MM.1S (cell line): Measurements from ENCODE around the gene GP5.

Source experiments
- DNase-seq: peaks from one replicate; pipeline ENCODE4 v3.0.0-alpha.2; 2015
- H2AFZ ChIP-seq: fragments of 300-600 bp; sonication (generic); 2 replicates; pipeline ENCODE4 v1.6.0; 2016; ENCODE audit warnings: antibody characterized with exemption, low read length
- H3F3A ChIP-seq: fragments of 300-600 bp; sonication (generic); 2 replicates; pipeline ENCODE4 v1.6.1; 2016; ENCODE audit warnings: mild to moderate bottlenecking, antibody characterized with exemption, low read length, moderate library complexity, mixed read lengths; ENCODE audit not compliant: insufficient read depth
- H3K27ac ChIP-seq: fragments of 300-600 bp; sonication (generic); 2 replicates; pipeline ENCODE4 v1.5.1; 2016; ENCODE audit warnings: mild to moderate bottlenecking, low read length
- H3K27me3 ChIP-seq: fragments of 300-600 bp; sonication (generic); replicated peaks from 2 replicates; pipeline ENCODE4 v1.6.0; 2016; ENCODE audit warnings: low read length; ENCODE audit not compliant: insufficient read depth
- H3K36me3 ChIP-seq: fragments of 300-600 bp; sonication (generic); replicated peaks from 2 replicates; pipeline ENCODE4 v1.6.1; 2016; ENCODE audit warnings: mild to moderate bottlenecking, low read length, mixed read lengths; ENCODE audit not compliant: insufficient read depth
- H3K4me1 ChIP-seq: fragments of 300-600 bp; sonication (generic); 2 replicates; pipeline ENCODE4 v1.6.1; 2016; ENCODE audit warnings: low read length, mixed read lengths
- H3K4me2 ChIP-seq: fragments of 300-600 bp; sonication (generic); 2 replicates; pipeline ENCODE4 v1.6.0; 2016; ENCODE audit warnings: low read depth, low read length
- H3K4me3 ChIP-seq: fragments of 300-600 bp; sonication (generic); 2 replicates; pipeline ENCODE4 v1.5.1; 2016; ENCODE audit warnings: low read length, mixed read lengths
- H3K79me2 ChIP-seq: fragments of 300-600 bp; sonication (generic); 2 replicates; pipeline ENCODE4 v1.6.1; 2016; ENCODE audit warnings: mixed run types, low read length, mixed read lengths
- H3K9ac ChIP-seq: fragments of 300-600 bp; sonication (generic); 2 replicates; pipeline ENCODE4 v1.6.1; 2016; ENCODE audit warnings: low read length, mixed read lengths
- H3K9me2 ChIP-seq: fragments of 300-600 bp; sonication (generic); replicated peaks from 2 replicates; pipeline ENCODE4 v1.6.1; 2016; ENCODE audit warnings: mild to moderate bottlenecking, low read length, mixed read lengths; ENCODE audit not compliant: insufficient read depth
- H3K9me3 ChIP-seq: fragments of 300-600 bp; sonication (generic); replicated peaks from 2 replicates; pipeline ENCODE4 v1.6.1; 2016; ENCODE audit warnings: mild to moderate bottlenecking, low read length, mixed read lengths; ENCODE audit not compliant: insufficient read depth
- H4K20me1 ChIP-seq: fragments of 300-600 bp; sonication (generic); 2 replicates; pipeline ENCODE4 v1.6.1; 2016; ENCODE audit warnings: mild to moderate bottlenecking, low read length, moderate library complexity, mixed read lengths; ENCODE audit not compliant: insufficient read depth
- EZH2 ChIP-seq: fragments of 300-600 bp; sonication (generic); optimal IDR thresholded peaks from 2 replicates; pipeline ENCODE3; 2017; ENCODE audit warnings: low read depth, mild to moderate bottlenecking, antibody characterized with exemption, low read length, mixed read lengths
- EZH2phosphoT487 ChIP-seq: fragments of 300-600 bp; sonication (generic); IDR thresholded peaks from 2 replicates; pipeline ENCODE4 v1.6.1; 2018; ENCODE audit warnings: antibody characterized with exemption, low read length
- TF ChIP-seq, protein P1 (sequence below): fragments of 300-600 bp; sonication (generic); IDR thresholded peaks from 2 replicates; pipeline ENCODE4 v1.5.1; 2016; ENCODE audit warnings: antibody characterized with exemption, low read length, mixed read lengths

GP5 gene, protein sequence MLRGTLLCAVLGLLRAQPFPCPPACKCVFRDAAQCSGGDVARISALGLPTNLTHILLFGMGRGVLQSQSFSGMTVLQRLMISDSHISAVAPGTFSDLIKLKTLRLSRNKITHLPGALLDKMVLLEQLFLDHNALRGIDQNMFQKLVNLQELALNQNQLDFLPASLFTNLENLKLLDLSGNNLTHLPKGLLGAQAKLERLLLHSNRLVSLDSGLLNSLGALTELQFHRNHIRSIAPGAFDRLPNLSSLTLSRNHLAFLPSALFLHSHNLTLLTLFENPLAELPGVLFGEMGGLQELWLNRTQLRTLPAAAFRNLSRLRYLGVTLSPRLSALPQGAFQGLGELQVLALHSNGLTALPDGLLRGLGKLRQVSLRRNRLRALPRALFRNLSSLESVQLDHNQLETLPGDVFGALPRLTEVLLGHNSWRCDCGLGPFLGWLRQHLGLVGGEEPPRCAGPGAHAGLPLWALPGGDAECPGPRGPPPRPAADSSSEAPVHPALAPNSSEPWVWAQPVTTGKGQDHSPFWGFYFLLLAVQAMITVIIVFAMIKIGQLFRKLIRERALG

DNA sequence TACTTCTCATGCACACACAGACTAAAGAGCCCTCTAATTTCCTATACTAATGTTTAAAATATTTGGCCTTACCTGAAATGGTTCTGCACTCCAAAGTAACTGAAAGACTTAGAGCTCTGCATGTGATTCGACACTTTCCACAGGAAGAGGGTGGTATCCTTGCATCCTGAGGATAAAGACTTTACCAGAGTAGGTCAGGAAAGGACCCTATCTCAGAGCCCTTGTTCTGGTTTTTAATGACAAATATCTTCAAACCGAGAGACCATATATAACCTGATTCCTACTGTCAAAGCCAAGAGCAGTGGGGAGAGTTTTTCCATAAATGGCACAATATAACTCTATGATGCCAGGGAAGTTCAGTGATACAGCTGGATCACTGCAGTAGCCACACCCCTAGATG, at the start of gene GP5:
GP5 (minus strand) TSS at position 101 of the 400 bp plus-strand sequence. CDS start 984 bp downstream, outside the sequence.
- DNase-seq, result no peak
- peak within 1 kb of the TSS; percentile 19 for H3K4me3 ChIP-seq
- TF ChIP-seq EZH2, result no peak
- TF ChIP-seq, protein P1, sequence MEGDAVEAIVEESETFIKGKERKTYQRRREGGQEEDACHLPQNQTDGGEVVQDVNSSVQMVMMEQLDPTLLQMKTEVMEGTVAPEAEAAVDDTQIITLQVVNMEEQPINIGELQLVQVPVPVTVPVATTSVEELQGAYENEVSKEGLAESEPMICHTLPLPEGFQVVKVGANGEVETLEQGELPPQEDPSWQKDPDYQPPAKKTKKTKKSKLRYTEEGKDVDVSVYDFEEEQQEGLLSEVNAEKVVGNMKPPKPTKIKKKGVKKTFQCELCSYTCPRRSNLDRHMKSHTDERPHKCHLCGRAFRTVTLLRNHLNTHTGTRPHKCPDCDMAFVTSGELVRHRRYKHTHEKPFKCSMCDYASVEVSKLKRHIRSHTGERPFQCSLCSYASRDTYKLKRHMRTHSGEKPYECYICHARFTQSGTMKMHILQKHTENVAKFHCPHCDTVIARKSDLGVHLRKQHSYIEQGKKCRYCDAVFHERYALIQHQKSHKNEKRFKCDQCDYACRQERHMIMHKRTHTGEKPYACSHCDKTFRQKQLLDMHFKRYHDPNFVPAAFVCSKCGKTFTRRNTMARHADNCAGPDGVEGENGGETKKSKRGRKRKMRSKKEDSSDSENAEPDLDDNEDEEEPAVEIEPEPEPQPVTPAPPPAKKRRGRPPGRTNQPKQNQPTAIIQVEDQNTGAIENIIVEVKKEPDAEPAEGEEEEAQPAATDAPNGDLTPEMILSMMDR, result no peak
- no peak for TF ChIP-seq EZH2phosphoT487

DNA sequence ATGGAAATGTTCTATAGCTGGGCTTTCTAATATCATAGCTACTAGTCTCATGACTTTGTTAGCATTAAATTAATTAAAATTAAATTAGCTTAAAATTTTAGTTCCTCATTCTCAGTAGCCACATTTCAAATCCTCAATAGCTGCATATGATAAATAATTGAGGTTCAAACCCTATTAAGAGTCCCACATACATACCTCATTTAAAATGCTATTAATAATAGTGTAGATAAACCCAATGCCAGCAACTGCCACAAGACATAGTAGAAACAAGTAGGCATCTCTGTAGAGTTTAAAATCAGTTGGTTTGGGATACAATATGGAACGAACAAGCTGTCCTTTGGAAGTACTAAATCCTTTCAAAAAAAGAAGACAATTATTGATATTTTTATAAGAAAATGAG, 48.6 kb upstream of the GP5 start:
- Histone ChIP-seq H2AFZ (no peak overlapping the region), H3K27ac (no peak overlapping the region), H3F3A (no peaks in the 10 kb centered on the region), H4K20me1 (no peaks in the 10 kb centered on the region), H3K4me3 (no peak overlapping the region), H3K79me2 (no peaks in the 10 kb centered on the region), H3K4me1 (no peaks in the 10 kb centered on the region), H3K9me3 (no peaks in the 10 kb centered on the region), H3K9ac (no peak overlapping the region), H3K27me3 (no peaks in the 10 kb centered on the region), H3K9me2 (no peaks in the 10 kb centered on the region), H3K4me2 (no peak overlapping the region), H3K36me3 (peaks cover 12% of the 10 kb centered on the region)
- DNase-seq, result no peak
- TF ChIP-seq, protein P1, result no peak
- TF ChIP-seq EZH2phosphoT487 (no peak), EZH2 (no peak)

More for the DNA sequence above, at the start of gene GP5:
- H3K9ac ChIP-seq, result no peak within 1 kb of the TSS
- 0 out of 2 replicates have a peak, but pooled peaks cover 4% of the 10 kb centered on the region for H3K4me1 ChIP-seq
- H2AFZ ChIP-seq, result no peak within 1 kb of the TSS
- no peaks in the 10 kb centered on the region; the same call in 1 of the 2 replicates for H3K36me3 ChIP-seq
- H3K27ac ChIP-seq, result no peak within 1 kb of the TSS
- H3K9me3 ChIP-seq, result no peaks in the 10 kb centered on the region
- H3K4me2 ChIP-seq, result peak within 1 kb of the TSS; percentile 53; the same call in 1 of the 2 replicates
- no peaks in the 10 kb centered on the region for H3F3A ChIP-seq
- no peaks in the 10 kb centered on the region for H3K79me2 ChIP-seq
- H4K20me1 ChIP-seq, result 0 out of 2 replicates have a peak, but pooled peaks cover 1% of the 10 kb centered on the region
- H3K27me3 ChIP-seq, result peaks cover 48% of the 10 kb centered on the region
- H3K9me2 ChIP-seq, result no peaks in the 10 kb centered on the region

DNA sequence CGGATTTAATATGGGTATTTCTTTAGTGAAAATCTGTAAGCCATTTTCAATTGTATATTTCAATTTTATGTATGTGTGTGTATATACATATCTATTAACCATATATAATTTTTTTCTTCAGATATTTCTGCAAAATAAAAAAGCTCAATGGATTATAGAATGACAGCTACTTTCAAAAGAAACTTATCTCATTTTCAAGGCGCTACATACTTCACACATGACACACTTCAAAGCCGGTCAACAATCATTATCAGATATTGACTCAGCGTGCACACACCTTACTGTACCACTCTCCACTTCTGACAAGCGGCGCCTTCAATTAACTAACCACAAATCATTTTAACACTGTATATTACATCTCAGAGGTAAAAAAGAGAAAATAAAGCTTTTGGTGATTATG, 48.1 kb upstream of the GP5 start:
- Histone ChIP-seq H3K4me3 (no peak overlapping the region), H3K27ac (no peak overlapping the region), H3K9me2 (no peaks in the 10 kb centered on the region), H3K36me3 (peaks cover 12% of the 10 kb centered on the region), H3K27me3 (no peaks in the 10 kb centered on the region), H3K4me1 (no peaks in the 10 kb centered on the region), H4K20me1 (no peaks in the 10 kb centered on the region), H2AFZ (no peak overlapping the region), H3K79me2 (no peaks in the 10 kb centered on the region), H3F3A (no peaks in the 10 kb centered on the region), H3K4me2 (no peak overlapping the region), H3K9me3 (no peaks in the 10 kb centered on the region), H3K9ac (no peak overlapping the region)
- no peak for DNase-seq
- no peak for TF ChIP-seq EZH2
- TF ChIP-seq, protein P1, result no peak
- TF ChIP-seq EZH2phosphoT487, result no peak
